Kidney (tissue), 14 donors: ENCODE results near the gene MCU. TPM values are rescaled to one million over a fixed set of nuclear protein-coding genes. Genes with fewer than 3 reads are reported as not detected.

Experiments used
- DNase-seq, 5 donors: peaks; one replicate each; pipeline ENCODE4 v3.0.0-alpha.2; 2013 to 2020
- FAIRE-seq: peaks from 2 replicates; lab custom pipeline; 2012; peaks lifted over from hg19 to GRCh38; lab: Jason Lieb, UNC
- H3K27ac ChIP-seq, 2 donors: one replicate each; pipeline ENCODE4 v1.7.0; 2013; ENCODE audit warnings: low read depth in 2 of 2, low read length in 2 of 2, inconsistent platforms in 1 of 2
- H3K27me3 ChIP-seq: one replicate; pipeline ENCODE4 v1.7.1; 2013; ENCODE audit warnings: low read length, inconsistent platforms; ENCODE audit not compliant: control insufficient read depth, insufficient read depth
- H3K36me3 ChIP-seq, 3 donors: one replicate each; pipeline versions ENCODE4 v1.7.0 to v1.7.1; 2013; ENCODE audit warnings: low read length in 3 of 3, control low read depth in 1 of 3, inconsistent platforms in 1 of 3; ENCODE audit not compliant: insufficient read depth in 3 of 3, control insufficient read depth in 2 of 3
- H3K4me1 ChIP-seq, 3 donors: one replicate each; pipeline versions ENCODE4 v1.7.0 to v1.7.1; 2013; ENCODE audit warnings: low read length in 3 of 3, inconsistent platforms in 1 of 3, low read depth in 1 of 3; ENCODE audit not compliant: control insufficient read depth in 2 of 3, insufficient read depth in 2 of 3
- H3K4me3 ChIP-seq, 3 donors: one replicate each; pipeline versions ENCODE4 v1.7.0 to v1.8.1; 2013; ENCODE audit warnings: low read length in 3 of 3, control low read depth in 1 of 3, inconsistent platforms in 1 of 3
- H3K9ac ChIP-seq, 3 donors: one replicate each; pipeline versions ENCODE4 v1.7.0 to v1.7.1; 2013; ENCODE audit warnings: low read length in 3 of 3, control low read depth in 1 of 3, inconsistent platforms in 1 of 3
- H3K9me3 ChIP-seq, 3 donors: one replicate each; pipeline versions ENCODE4 v1.7.0 to v1.7.1; 2013; ENCODE audit warnings: low read length in 3 of 3, control low read depth in 1 of 3, inconsistent platforms in 1 of 3; ENCODE audit not compliant: control insufficient read depth in 2 of 3, insufficient read depth in 1 of 3
- CTCF ChIP-seq: IDR thresholded peaks from 3 replicates; pipeline ENCODE4 v1.5.1; 2012; ENCODE audit warnings: mild to moderate bottlenecking, moderate library complexity, borderline replicate concordance; ENCODE audit not compliant: insufficient read depth; ENCODE audit errors: extremely low read depth
- intact Hi-C: fragments of 100-400 bp; cut with DNase I; formaldehyde crosslinking; loops from one replicate; pipeline ENCODE4 v1.11.1; 2022
- polyA plus RNA-seq: library from polyadenylated mRNA; stranded (reverse); fragments of 350-450 nt; fragmentation: Illumina TruSeq; extraction: RNeasy Lipid Tissue Mini Kit (QIAGEN cat#74804); gene quantifications from one replicate; pipeline ENCODE4 v1.2.3, GENCODE V29; 2014; ENCODE audit warnings: low read depth, low replicate concordance; ENCODE audit not compliant: insufficient read depth
- total RNA-seq: library from RNA; stranded (reverse); fragmentation: NEBNext Ultra II Directional; extraction: Animal tissue kit (Norgen Biotek cat#: 25700); gene quantifications from one replicate; pipeline ENCODE4 v1.2.1, GENCODE V29; 2021
- donor health status: control.
- donor health status: control.
- donor health status: control.
- donor health status: control.
- donor health status: control.
- donor health status: DM: yes; HTN: yes; CAD: no.
- donor health status: Normal renal cell carcinoma (clear cell type).

The MCU gene
- total and polyA plus RNA-seq, 2 donors from 2014 or later: 18.6 to 37.6 TPM

- H3K27ac ChIP-seq: no peak overlapping the region
- H3K27me3 ChIP-seq: no peaks in the 10 kb centered on the region
- intact Hi-C loops: no loop called here
- no peaks in the 10 kb centered on the region for H3K9me3 ChIP-seq
- FAIRE-seq (no peak), DNase-seq (no peak)
- no peak overlapping the region for H3K4me3 ChIP-seq
- TF ChIP-seq CTCF: no peak
- peaks cover 0 to 6% (median 4%) of the 10 kb centered on the region in 3 donors for H3K4me1 ChIP-seq
- no peaks in the 10 kb centered on the region for H3K36me3 ChIP-seq
- H3K9ac ChIP-seq: no peak overlapping the region
Measured at GRCh38 chr10:72731916-72732419, 40.0 kb downstream of the MCU start.

DNA sequence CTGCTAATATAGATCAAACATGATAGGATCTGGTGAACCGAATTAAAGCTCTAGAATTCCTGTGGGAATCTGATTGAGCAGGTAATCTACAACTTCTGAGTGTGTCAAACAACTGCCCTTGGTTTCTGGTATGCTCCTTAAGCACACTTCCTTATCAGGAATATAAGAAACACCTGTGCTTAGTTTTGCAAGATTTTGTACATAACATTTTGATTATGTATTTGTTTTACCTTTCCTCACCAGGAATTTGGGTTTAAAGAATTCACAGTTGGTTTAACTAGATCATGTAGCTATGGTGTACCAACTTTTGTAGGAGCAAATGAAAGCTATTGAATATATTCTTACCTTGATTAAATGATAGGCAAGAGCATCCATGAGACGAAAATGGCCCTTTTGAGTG is 40.6 kb downstream of the MCU start:
- H3K4me1 ChIP-seq: peaks cover 0 to 8% (median 4%) of the 10 kb centered on the region in 3 donors

GRCh38 chr10:72733989-72734388 is 42.0 kb downstream of the MCU start:
- TF ChIP-seq CTCF: no peak
- no peak overlapping the region for H3K27ac ChIP-seq
- intact Hi-C loops: no loop called here
- no peak overlapping the region for H3K9ac ChIP-seq
- H3K4me1 ChIP-seq: peaks cover 0 to 11% (median 8%) of the 10 kb centered on the region in 3 donors
- DNase-seq (no peak), FAIRE-seq (no peak)
- H3K27me3 ChIP-seq: no peaks in the 10 kb centered on the region
- no peaks in the 10 kb centered on the region for H3K9me3 ChIP-seq
- no peak overlapping the region for H3K4me3 ChIP-seq
- no peaks in the 10 kb centered on the region for H3K36me3 ChIP-seq

More for the DNA sequence above, 40.6 kb downstream of the MCU start:
- no peak overlapping the region for H3K9ac ChIP-seq
- H3K9me3 ChIP-seq: no peaks in the 10 kb centered on the region
- no peak for FAIRE-seq
- intact Hi-C loops: no loop called here
- H3K27me3 ChIP-seq: no peaks in the 10 kb centered on the region
- no peak for TF ChIP-seq CTCF
- no peak overlapping the region for H3K4me3 ChIP-seq
- no peak for DNase-seq
- H3K36me3 ChIP-seq: no peaks in the 10 kb centered on the region
- H3K27ac ChIP-seq: no peak overlapping the region
